HG02571 (cell line): ENCODE results near the gene RNF186.
"Not testable (repeated sequence)": the region's sequence is repeated elsewhere in the genome, so short reads cannot be mapped to it uniquely, and the experiment has no call there.

Experiments used
- ATAC-seq: cut with Tn5 transposase; IDR thresholded peaks from one replicate; pipeline ENCODE4 v1.9.1; 2021; ENCODE audit warnings: mild to moderate bottlenecking, moderate library complexity; ENCODE audit not compliant: unreplicated experiment

Gene RNF186

GRCh38 chr1:19814681-19815503 is at the start of gene RNF186:
Gene RNF186 (minus strand): TSS chr1:19815283. CDS start chr1:19815101, 182 bp downstream.
- ATAC-seq, result no peak

- no peak for ATAC-seq
Measured at GRCh38 chr1:19864570-19865160, 49.6 kb upstream of the RNF186 start.

- no peak for ATAC-seq
Measured at GRCh38 chr1:19862944-19863343, 47.9 kb upstream of the RNF186 start.

- no peak for ATAC-seq
Measured at GRCh38 chr1:19861842-19862530, 46.9 kb upstream of the RNF186 start.

- ATAC-seq, result no peak
Measured at GRCh38 chr1:19861034-19861433, 46.0 kb upstream of the RNF186 start.

GRCh38 chr1:19860418-19860817 is 45.3 kb upstream of the RNF186 start:
- no peak for ATAC-seq

- ATAC-seq, result no peak
Measured at GRCh38 chr1:19859876-19860275, 44.8 kb upstream of the RNF186 start.

- ATAC-seq, result no peak
Measured at GRCh38 chr1:19858893-19859292, 43.8 kb upstream of the RNF186 start.

GRCh38 chr1:19854866-19855265 is 39.8 kb upstream of the RNF186 start:
- ATAC-seq, result no peak

GRCh38 chr1:19852036-19852435 is 37.0 kb upstream of the RNF186 start:
- ATAC-seq, result no peak

GRCh38 chr1:19850214-19850613 is 35.1 kb upstream of the RNF186 start:
- no peak for ATAC-seq

GRCh38 chr1:19849307-19849706 is 34.2 kb upstream of the RNF186 start:
- not testable (repeated sequence) for ATAC-seq

GRCh38 chr1:19847334-19847733 is 32.3 kb upstream of the RNF186 start:
- ATAC-seq, result not testable (repeated sequence)

GRCh38 chr1:19846338-19846737 is 31.3 kb upstream of the RNF186 start:
- ATAC-seq, result no peak

- ATAC-seq, result no peak
Measured at GRCh38 chr1:19845555-19845954, 30.5 kb upstream of the RNF186 start.

- ATAC-seq, result no peak
Measured at GRCh38 chr1:19844731-19845495, 29.8 kb upstream of the RNF186 start.

GRCh38 chr1:19840228-19840627 is 25.1 kb upstream of the RNF186 start:
- no peak for ATAC-seq

GRCh38 chr1:19837866-19838265 is 22.8 kb upstream of the RNF186 start:
- ATAC-seq, result no peak

- ATAC-seq, result no peak
Measured at GRCh38 chr1:19835578-19835977, 20.5 kb upstream of the RNF186 start.

GRCh38 chr1:19831441-19831840 is 16.4 kb upstream of the RNF186 start:
- ATAC-seq, result no peak

GRCh38 chr1:19828546-19828945 is 13.5 kb upstream of the RNF186 start:
- ATAC-seq, result no peak
